HTR-8/SVneo (cell line): ENCODE data around the gene SDK2.
"Not testable (repeated sequence)": the region's sequence is repeated elsewhere in the genome, so short reads cannot be mapped to it uniquely, and the experiment has no call there.

Experiments used
- DNase-seq: peaks from one replicate; pipeline ENCODE4 v3.0.0; 2011; ENCODE audit warnings: low spot score, mixed read lengths; ENCODE audit not compliant: insufficient read length
- FAIRE-seq: peaks from 2 replicates; lab custom pipeline; 2011; peaks lifted over from hg19 to GRCh38; lab: Jason Lieb, UNC

The SDK2 gene

GRCh38 chr17:73324160-73324475 lies 320.1 kb downstream of the SDK2 start:
- DNase-seq: no peak

GRCh38 chr17:73323409-73324159 lies 320.7 kb downstream of the SDK2 start:
- no peak for DNase-seq
- no peak for FAIRE-seq

More at GRCh38 chr17:73324160-73324475, 320.1 kb downstream of the SDK2 start:
- FAIRE-seq: no peak

GRCh38 chr17:73320601-73321264 lies 323.5 kb downstream of the SDK2 start:
- DNase-seq: no peak

GRCh38 chr17:73319766-73320165 lies 324.5 kb downstream of the SDK2 start:
- no peak for FAIRE-seq
- no peak for DNase-seq

More at GRCh38 chr17:73320601-73321264, 323.5 kb downstream of the SDK2 start:
- FAIRE-seq: no peak

GRCh38 chr17:73318836-73319235 lies 325.4 kb downstream of the SDK2 start:
- FAIRE-seq (no peak), DNase-seq (no peak)

GRCh38 chr17:73318427-73318813 lies 325.8 kb downstream of the SDK2 start:
- FAIRE-seq (no peak), DNase-seq (no peak)

GRCh38 chr17:73317513-73318426 lies 326.5 kb downstream of the SDK2 start:
- FAIRE-seq: no peak
- DNase-seq: no peak

- no peak for FAIRE-seq
- no peak for DNase-seq
Measured at GRCh38 chr17:73316919-73317505, 327.2 kb downstream of the SDK2 start.

- DNase-seq (no peak), FAIRE-seq (no peak)
Measured at GRCh38 chr17:73315471-73315870, 328.8 kb downstream of the SDK2 start.

- FAIRE-seq (no peak), DNase-seq (no peak)
Measured at GRCh38 chr17:73313526-73314127, 330.6 kb downstream of the SDK2 start.

- not testable (repeated sequence) for DNase-seq, FAIRE-seq
Measured at GRCh38 chr17:73312887-73313286, 331.4 kb downstream of the SDK2 start.

GRCh38 chr17:73311781-73312641 lies 332.2 kb downstream of the SDK2 start, which contains the start of gene CDC42EP4:
TSS of gene CDC42EP4 (minus strand) at chr17:73312001. CDS start at chr17:73286500, 25,501 bp downstream.
- FAIRE-seq: peak; percentile 42

GRCh38 chr17:73311428-73311780 lies 332.8 kb downstream of the SDK2 start:
- no peak for DNase-seq
- no peak for FAIRE-seq

More at GRCh38 chr17:73311781-73312641, 332.2 kb downstream of the SDK2 start, which contains the start of gene CDC42EP4:
- DNase-seq: peak; percentile 95

- DNase-seq: no peak
- FAIRE-seq: no peak
Measured at GRCh38 chr17:73309727-73310596, 334.3 kb downstream of the SDK2 start.

GRCh38 chr17:73308959-73309358 lies 335.3 kb downstream of the SDK2 start:
- not testable (repeated sequence) for DNase-seq, FAIRE-seq

GRCh38 chr17:73308017-73308823 lies 336.0 kb downstream of the SDK2 start:
- FAIRE-seq (peak; percentile 68), DNase-seq (peak; percentile 86)

GRCh38 chr17:73307130-73307529 lies 337.1 kb downstream of the SDK2 start:
- no peak for DNase-seq
- FAIRE-seq: no peak
